NCI-H82 treated with DMSO at 0.1 percent for 48 hours (cell line): Measurements from ENCODE around the gene ACBD4.

Experiments
- DNase-seq: peaks from one replicate; lab custom pipeline; 2025; ENCODE audit not compliant: unreplicated experiment; lab: John Stamatoyannopoulos, UW

Gene ACBD4, protein sequence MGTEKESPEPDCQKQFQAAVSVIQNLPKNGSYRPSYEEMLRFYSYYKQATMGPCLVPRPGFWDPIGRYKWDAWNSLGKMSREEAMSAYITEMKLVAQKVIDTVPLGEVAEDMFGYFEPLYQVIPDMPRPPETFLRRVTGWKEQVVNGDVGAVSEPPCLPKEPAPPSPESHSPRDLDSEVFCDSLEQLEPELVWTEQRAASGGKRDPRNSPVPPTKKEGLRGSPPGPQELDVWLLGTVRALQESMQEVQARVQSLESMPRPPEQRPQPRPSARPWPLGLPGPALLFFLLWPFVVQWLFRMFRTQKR

DNA sequence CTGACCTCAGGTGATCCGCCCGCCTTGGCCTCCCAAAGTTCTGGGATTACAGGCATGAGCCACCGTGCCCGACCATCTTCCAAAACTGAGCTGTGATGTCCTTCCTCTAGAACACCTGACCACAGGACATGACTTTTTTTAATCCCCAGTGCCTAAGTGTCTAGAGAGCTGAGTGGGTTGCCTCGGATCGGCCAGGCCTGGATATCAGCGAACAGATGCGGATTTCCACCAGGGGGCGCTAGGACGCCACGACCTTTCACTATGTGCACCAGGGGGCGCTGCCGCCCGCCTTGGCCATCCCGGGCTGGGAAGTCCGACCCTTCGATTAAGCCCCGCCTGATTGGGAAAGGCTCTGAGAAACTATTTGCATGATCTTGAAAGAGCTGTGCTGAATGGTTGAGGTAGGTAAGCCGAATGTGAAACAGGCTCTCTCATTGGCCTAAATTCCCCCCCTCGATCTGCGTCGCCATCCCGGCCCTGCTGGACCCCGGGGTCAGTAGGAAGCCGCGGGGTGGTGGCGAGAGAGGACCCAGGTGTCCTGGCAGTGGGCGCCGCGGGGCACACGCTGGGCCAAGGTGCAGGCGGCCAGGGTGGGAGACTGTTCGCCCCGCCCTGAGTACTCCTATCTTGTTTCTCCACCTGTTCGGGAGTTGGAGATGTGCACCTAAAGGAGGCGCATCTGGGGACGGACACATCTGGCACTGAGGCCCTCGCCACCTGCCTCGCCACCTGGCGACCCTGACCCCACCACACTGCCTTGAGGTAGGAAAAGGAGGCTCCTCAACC is at the start of gene ACBD4:
ACBD4 (plus strand) TSS at position 496 of the 786 bp plus-strand sequence. CDS start 458 bp downstream, outside the sequence.
- DNase-seq: peak; percentile 97

DNA sequence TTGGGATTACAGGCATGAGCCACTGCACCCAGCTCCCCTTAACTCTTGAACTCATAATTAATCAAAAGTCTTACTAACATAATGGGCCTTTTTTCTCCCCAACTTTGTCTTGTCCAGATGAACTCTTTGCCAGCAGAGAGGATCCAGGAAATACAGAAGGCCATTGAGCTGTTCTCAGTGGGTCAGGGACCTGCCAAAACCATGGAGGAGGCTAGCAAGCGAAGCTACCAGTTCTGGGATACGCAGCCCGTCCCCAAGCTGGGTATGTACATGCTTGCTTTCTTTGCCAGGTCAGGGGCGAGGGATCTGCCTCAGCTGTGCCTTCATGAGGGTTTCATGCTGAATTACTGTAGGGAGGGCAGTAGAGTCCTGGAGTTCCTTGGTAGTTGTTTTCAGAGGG is 49.1 kb upstream of the ACBD4 start:
- no peak for DNase-seq

DNA sequence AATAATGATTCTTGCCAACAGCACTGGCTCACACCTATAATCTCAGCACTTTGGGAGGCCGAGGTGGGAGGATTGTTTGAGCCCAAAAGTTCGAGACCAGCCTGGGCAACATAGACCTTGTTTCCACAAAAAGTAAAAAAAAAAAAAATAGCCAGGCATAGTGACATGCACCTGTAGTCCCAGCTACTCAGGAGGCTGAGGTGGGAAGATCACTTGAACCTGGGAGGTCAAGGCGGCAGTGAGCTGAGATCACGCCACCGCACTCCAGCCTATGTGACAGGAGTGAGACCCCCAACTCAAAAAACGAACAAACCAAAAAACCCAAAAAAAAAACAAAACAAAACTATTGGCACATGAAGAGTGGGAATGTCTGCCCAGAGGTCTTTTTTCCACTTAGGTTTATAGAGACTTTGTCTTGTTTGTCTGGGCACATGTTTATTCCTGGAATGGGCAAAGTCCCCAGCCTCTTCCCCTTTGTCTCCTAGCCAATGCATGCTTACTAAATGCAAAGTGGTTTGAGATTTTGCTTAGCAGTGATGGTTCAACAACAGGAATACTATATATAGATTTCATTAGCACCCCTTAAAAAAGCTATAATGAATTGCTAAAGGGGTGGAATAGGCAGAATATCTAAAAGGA is 48.5 kb upstream of the ACBD4 start:
- DNase-seq: no peak

DNA sequence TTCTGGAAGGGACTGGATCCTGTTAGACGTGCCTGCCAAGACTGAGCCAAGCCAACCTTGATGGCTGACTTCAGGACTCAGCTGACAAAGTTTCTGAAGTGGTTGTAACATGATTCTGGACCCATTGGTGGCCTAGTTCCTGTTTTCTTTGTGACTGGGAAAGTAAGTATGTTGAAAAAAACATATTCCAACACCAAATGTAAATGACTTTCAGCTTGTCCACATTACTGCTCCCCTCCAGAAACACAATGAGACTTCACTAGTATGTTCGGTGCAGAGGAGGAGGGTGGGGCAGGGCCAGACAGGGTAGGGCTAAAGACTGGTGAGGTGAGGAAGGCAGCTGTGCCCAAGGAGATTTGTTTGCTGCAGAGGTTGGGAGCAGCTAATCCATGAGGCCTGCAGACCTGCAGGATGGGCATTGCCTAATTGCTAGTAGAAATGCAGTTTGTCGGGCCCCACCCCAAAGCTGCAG is 47.9 kb upstream of the ACBD4 start:
- no peak for DNase-seq

DNA sequence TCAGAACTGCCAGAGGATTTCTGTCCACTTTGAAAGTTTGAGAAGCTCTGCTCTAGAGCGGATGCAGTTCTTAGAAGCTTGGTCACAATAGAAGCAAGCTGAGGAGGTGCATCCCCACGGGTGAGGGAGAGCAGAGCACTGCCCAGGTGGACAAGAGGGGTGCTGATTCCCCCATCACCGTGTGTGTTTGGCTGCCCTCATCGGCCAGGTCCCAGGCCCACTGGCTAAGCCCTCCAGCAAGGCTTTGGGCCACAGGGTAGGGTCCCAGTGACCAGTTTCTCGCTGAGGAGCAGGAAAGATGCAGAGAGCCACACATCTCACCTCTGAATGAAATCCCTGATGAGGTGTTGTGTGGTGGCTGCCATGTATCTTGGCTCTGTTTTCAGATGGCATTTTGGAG is 47.5 kb upstream of the ACBD4 start:
- no peak for DNase-seq

DNA sequence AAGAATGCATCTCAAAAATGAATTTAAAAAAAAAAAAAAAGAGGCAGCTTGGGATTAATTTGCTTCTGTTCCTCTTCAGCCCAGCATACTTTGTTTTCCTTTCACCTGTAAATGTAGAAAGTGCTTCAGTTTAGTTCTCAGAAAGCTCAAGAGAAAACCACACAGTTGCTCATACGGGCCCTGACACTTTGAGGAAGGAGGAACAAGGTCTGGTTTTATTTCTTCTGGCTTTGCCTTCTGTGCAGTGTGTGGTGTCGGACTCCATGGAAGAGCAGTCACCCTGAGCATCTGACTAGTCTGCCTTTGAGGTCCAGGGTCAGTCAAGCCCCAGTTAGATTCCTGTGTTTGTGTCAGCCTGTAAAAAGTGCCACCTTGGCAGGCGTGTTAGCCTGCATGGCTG is 46.7 kb upstream of the ACBD4 start:
- no peak for DNase-seq

DNA sequence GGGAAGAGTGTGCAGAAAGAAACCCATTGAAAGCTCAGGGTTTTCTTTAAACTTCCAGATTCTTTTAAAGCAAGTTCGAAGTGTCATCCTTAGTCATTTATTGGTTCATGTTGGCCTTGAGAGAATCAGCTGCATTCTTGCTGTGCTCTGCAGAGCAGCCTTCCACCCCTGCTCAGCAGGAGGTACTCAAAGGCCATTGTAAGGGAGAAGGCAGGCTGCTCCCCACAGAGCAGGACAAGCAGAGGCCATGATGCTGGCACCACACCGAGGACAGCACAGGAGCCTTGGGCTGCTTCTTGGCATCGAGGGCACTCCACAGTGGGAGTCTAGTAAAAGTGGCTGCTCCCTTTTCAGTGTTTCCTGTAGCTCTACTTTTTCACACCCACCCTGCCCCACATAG is 44.8 kb upstream of the ACBD4 start:
- DNase-seq: no peak

DNA sequence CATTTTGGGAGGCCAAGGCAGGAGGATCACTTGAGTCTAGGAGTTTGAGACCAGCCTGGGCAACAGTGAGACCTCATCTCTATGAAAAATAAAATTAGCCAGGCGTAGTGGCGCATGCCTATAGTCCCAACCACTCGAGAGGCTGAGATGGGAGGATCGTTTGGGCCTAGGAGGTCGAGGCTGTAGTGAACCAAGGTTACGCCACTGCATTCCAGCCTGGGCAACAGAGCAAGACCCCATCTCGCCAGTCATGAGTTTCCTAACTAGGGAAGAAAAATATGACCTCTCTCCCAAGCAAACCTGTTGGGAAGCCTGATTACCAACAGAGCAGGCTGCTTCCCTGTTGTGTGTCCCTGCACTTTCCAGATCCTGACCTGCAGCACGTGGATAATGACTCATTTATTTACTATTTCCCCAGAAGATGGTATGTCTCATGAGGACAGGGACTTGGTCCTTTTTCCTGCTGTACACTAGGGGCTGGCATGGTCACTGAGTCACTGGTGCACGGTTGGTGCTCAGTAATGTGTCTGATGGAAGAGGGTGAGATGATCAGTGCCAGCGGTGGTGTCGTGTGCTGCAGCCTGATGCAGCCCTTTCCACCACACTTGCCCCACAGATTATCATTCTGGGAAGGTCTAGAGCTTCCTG is 43.6 kb upstream of the ACBD4 start:
- no peak for DNase-seq

DNA sequence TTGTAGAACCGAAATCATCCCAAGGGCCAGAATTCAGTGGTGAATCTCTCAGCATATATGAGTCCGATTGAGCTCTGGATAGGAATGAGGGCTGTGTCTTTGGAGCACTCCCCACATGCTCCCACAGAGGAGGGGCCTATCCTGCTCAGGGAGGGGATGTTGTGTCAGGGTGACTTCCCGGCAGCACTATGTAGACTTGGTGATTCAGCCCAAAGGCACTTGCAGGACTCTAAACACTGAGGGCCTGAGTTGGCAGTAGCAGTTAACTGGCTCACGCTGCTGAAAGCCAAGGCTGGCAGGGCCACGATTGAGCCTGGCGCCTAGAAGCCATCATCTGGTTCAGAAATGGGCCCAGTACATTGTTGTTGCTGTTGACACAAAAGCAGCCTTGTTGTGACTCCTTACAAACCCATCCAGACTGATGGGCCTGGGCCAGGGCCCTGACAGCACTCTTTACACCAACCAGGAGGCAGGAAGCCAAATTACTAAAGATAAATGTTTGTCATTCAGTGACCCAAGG is 42.5 kb upstream of the ACBD4 start:
- DNase-seq: no peak

DNA sequence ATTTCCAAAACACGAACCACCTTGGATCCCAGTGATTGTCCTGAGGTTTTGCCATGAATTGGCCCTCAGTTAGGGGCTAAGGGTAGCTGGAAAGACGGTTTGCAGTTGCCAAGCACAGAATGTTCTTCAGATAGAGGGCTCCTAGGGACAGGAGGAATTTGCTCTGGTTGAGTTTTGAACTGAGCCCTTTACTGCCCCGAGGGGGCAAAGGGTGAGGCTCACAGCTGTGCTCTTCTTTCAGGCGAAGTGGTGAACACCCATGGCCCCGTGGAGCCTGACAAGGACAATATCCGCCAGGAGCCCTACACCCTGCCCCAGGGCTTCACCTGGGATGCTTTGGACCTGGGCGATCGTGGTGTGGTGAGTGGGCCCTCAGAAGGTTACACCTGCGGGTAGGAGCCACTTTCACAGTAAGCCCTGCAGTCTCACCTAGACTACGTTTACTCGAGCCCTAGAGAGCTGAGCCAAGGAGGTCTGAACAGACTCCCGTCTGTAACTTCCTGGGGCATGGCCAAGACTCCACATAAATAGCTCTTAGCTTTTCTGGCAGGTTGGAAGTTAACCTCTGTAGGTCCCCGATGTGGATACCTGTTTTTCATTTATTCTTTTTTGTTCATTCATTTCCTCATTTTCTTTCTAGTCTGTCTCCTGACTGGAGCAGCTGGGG is 41.9 kb upstream of the ACBD4 start:
- DNase-seq: no peak

DNA sequence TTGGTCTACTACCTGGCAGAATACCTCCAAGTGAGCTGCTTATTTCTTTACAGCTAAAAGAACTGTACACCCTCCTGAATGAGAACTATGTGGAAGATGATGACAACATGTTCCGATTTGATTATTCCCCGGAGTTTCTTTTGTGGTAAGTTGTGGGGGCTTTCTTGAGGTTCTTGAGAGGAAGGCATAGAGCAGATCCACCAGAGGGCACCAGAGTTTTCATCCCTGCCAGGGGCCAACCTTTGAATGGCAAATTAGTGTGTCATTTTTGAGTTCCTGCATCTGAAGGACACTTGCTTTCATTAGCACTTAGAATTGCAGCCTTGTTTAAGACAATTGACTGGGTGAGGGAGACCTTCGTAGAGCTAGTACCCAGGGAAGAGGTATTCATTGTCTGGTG is 39.3 kb upstream of the ACBD4 start:
- DNase-seq: no peak

DNA sequence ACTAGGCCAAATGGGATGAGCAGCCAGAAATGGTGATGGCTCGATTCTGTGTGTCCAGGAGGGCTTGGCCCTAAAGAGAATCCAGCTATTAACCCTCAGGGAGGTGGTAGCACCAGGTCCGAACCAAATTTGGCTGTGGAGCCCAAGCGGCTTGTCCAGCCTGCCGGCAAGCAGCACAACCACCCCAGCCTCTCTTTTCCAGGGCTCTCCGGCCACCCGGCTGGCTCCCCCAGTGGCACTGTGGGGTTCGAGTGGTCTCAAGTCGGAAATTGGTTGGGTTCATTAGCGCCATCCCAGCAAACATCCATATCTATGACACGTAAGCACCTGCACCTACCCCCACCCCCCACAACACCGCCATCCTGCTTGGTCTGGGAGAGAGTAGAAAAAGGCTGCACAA is 38.6 kb upstream of the ACBD4 start:
- no peak for DNase-seq

DNA sequence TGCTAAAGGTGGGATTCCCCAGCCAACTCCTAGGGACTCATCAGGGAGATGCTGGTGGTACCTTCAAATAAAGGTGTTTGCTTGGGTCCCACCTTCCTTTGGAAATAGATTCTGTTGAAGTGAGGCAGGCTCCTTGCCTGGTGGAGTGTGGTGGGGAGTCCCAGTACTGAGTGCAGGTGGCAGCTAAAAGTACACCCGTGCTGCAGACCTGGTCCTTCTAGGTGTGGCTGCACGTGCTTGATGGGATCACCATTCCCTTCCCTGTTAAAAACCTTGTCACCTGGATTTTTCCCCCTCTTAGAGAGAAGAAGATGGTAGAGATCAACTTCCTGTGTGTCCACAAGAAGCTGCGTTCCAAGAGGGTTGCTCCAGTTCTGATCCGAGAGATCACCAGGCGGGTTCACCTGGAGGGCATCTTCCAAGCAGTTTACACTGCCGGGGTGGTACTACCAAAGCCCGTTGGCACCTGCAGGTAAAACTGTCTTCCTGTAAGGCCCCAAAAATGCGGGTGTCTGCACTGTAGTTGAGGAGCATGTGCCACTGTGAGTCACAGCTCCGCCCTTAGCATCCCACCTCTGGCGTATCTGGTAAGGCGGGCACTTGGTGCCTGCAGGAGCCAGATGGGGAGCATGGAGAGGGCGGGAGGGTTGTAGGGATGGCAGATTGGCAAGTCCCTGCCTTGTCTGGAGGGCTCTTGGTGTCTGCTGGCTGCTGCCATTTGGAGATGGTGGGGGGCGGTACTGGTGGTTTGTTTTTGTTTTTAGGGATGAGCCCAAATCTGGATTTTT is 37.2 kb upstream of the ACBD4 start:
- no peak for DNase-seq

DNA sequence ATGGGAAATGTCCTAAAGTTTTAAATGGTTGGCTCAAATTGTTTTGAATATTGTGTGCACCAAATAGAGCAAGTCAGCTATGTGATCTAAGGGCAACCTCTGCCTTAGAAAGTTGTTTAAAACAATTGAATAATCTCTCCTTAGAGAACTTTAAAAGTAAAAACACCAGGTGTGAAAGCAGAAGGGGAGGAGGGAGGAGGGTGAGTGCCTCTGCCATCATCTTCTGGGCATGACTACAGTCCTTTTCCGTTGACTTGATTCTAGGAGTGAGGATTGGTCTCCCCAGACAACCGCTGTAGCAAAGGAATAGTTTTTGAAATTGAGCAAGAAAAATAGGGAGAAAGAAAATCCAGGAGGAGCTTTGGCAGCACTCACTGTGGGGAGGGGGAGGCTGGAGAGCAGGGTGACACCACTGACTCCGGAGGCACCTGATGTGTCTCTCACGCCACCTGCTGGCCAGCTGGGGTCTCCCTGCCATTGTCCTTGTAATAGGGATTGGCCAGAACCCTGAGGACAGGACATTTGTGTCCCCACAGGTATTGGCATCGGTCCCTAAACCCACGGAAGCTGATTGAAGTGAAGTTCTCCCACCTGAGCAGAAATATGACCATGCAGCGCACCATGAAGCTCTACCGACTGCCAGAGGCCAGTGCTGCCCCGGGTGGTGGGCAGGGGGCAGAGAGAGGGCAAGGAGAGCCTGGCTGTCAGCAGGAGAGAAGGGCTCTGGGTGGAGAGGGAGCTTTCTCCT is 36.4 kb upstream of the ACBD4 start:
- DNase-seq: peak; percentile 63

DNA sequence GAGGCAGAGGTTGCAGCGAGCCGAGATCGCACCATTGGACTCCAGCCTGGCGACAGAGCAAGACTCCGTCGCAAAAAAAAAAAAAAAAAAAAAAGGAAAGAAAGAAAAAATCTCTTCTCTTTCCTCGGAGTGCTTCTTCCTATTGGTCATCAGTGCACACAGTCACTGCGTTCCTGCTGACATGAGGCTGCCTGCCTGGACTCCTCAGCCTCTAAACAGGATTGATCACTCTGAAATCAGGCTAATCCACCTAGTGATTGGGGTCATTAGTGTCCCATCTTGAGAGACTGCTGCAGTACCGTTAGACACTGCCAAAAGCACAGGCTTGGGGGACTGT is 34.0 kb upstream of the ACBD4 start:
- no peak for DNase-seq

DNA sequence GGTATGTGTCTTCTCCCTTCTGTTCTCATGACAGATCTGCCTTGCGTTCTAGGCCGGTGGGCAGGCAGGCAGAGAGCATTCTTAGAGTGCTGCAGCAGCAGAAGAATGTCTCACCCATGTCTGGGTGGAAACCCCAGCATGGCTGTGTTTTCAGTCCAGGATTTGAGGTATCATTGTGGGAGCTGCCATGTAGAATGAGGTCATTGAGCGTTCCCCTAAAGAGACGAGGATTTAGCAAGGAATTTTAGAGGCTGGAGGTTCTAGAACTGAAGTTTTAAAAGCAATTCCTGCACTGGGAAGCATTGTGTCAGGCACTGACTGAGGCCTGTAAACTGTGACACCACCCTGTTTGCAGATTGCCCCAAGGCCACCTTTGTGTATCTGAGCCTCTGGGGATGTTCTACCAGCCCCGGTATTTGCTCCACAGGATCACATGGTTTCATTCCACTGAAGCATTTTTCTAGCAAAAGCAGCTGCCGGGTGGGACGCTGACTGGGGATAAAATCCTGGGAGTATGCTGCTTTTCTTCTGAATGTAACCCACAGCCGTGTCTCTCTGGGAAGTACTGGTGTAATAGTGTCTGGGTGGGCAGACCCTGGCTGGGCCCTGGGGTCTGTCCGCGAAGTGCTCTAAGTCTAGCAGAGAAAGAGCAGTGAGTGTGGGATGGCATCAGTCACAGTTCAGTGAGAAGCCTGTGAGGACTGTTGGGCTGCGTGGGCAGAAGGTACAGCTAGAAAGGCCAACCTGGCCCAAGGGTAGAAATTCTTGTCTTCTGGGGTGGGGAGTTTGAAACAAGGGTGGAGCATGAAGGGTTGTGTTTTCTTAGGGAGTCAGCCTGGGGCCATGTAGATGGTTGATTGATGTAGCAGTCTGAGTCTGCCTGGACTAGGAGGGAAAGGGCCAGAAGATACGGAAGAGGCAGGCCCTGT is 33.3 kb upstream of the ACBD4 start:
- no peak for DNase-seq

DNA sequence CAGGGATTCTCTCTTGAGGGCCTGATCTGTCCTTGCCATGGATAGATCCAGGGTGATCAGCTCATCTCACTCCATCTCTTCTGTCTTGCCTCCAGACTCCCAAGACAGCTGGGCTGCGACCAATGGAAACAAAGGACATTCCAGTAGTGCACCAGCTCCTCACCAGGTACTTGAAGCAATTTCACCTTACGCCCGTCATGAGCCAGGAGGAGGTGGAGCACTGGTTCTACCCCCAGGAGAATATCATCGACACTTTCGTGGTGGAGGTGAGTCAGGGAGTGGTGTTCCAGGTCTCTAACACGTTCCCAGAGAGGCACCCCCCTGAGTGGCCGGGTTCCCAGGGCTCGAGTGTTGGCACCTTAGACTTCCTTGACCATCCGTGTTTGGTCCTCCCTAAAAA is 32.6 kb upstream of the ACBD4 start:
- no peak for DNase-seq

DNA sequence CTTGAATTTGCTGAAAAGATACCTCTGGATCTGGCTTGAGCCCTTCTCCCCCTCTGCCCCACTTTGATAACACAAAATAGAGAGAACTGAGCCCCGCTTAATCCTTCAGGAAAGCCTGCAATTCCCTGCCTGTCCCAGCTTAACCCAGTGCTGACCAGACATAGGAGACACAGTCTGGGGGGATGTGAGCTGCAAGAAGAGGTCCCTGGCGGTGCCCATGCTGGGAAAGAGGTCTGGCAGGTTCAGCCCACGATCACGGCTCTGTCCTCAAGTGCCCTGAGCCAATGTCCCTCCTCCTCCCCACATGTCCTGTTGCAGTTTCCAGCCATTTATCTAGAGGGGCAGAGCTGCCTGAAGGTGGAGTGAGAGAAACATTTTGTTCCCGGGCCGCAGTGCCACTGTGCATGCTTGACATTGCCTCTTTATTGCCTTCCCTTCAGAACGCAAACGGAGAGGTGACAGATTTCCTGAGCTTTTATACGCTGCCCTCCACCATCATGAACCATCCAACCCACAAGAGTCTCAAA is 32.2 kb upstream of the ACBD4 start:
- no peak for DNase-seq
